Thyroid gland (tissue), 4 donors: Measurements from ENCODE around the gene KCNMB2. TPM values are rescaled to one million over a fixed set of nuclear protein-coding genes. Genes with fewer than 3 reads are reported as not detected.

Experiments
- DNase-seq, 2 donors: peaks; one replicate each; pipeline ENCODE4 v3.0.0-alpha.2; 2019
- H3K27ac ChIP-seq, 3 donors: fragments of 200-600 bp; sonication (generic); 1 replicate in 2 of 3; 2 replicates in 1 of 3; pipeline ENCODE4 v1.5.1; 2016 to 2019; ENCODE audit warnings: mild to moderate bottlenecking in 1 of 3, moderate library complexity in 1 of 3
- H3K27me3 ChIP-seq: fragments of 200-600 bp; sonication (generic); one replicate; pipeline ENCODE4 v1.5.1; 2019
- H3K36me3 ChIP-seq, 2 donors: fragments of 200-600 bp; sonication (generic); one replicate each; pipeline ENCODE4 v1.5.1; 2016 to 2019
- H3K4me1 ChIP-seq, 2 donors: fragments of 200-600 bp; sonication (generic); one replicate each; pipeline ENCODE4 v1.5.1; 2017 to 2019
- H3K4me3 ChIP-seq, 3 donors: fragments of 200-600 bp; sonication (generic); replicated peaks in 1 of 3; 1 replicate in 2 of 3; 2 replicates in 1 of 3; pipeline ENCODE4 v1.5.1; 2016; ENCODE audit warnings: mild to moderate bottlenecking in 1 of 3
- H3K9me3 ChIP-seq: fragments of 200-600 bp; sonication (generic); one replicate; pipeline ENCODE4 v1.5.1; 2017
- CTCF ChIP-seq, 6 experiments: fragments of 200-600 bp in 3 of 6; fragments of 450-650 bp in 3 of 6; sonication (generic) in 3 of 6; IDR thresholded peaks; one replicate each; pipeline ENCODE4 v1.5.1; 2016 to 2019; ENCODE audit warnings: antibody characterized with exemption in 6 of 6, mild to moderate bottlenecking in 2 of 6, inconsistent platforms in 1 of 6, moderate library complexity in 1 of 6
- POLR2A ChIP-seq, 2 donors: fragments of 450-650 bp; IDR thresholded peaks; one replicate each; pipeline ENCODE4 v1.6.1; 2017; ENCODE audit warnings: antibody characterized with exemption in 2 of 2, mild to moderate bottlenecking in 2 of 2, moderate library complexity in 1 of 2
- WGBS, 2 donors: methylation state at CpG; one replicate each; pipeline ENCODE4 v1.1.5; 2017; 5-methylcytosine and 5-hydroxymethylcytosine counted together
- intact Hi-C: fragments of 100-400 bp; cut with DNase I; formaldehyde crosslinking; loops from one replicate; pipeline ENCODE4 v1.15.1; 2023
- total RNA-seq, 4 donors: library from RNA; depleted of rRNA; stranded (reverse); fragments of >200 nt; gene quantifications; one replicate each; pipeline ENCODE4 v1.2.3, GENCODE V29; 2016

Gene KCNMB2
- total RNA-seq, 4 donors from 2014 or later = 0.56 to 0.92 (median 0.81) TPM; not detected in 1

DNA sequence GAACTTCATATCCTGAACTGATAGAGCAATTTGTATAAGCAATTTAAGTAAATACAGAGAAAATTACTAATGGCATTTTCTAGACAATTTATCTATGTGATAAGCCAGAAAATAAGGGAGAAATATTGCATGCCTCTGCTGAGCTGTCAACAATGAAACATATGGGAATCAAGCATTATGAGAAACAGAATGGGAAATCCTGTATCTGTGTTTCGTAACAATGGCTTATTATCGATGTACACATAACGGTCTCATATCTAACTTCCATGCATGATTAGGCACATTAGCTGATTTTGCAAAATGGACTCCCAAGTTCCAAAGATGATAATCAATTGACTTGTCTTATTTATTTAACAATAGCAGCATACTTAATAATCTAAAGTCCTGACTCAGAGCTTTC lies 30.4 kb upstream of the KCNMB2 start:
- intact Hi-C loops = no loop called here
- no peaks in the 10 kb centered on the region for H3K27me3 ChIP-seq
- 75 to 94% methylated on average over 3 of the region's 3 CpGs for WGBS, 2 donors

DNA sequence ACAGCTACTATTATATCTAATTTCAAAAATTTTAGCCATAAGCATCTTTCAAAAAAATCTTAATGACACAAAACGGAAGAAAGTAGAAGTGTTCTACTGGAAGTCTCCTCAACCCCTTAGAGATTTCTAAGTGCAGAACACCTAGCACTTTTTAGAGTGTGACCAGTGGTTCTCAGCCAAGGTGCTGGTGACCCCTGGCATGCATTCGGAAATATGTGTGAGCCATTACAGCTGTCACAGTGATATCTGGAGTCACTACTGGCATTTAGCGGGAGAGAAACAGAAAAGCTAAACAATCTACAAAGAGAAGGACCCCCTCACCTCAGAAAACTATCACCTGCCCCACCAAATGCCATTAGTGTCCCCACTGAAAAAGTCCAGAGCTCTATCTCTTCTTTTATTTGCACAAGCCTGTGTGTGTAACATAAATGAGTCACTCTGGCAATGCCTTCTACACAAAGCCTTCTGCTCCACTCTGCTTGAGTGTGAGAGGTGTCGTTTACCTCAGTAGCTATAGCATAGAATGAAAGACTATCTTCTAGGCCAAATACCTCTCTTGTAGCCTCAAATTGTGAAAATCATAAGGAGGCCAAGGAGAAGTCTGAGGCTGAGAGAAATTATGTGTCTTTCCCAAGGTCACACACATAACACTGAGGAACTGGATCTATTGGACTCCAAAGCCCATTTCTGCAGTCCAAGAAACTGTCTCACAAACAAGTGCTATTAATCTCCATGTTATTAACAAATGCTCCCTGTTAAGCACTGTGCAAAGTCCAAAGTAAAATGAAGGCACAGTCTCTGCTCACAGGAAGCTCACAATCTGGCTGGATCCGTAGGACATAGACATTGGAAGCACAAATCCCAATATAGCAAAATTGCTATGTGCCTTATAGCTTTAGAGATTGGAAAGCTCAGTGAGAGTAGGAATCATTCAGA lies 28.5 kb upstream of the KCNMB2 start:
- no peaks in the 10 kb centered on the region for H3K4me1 ChIP-seq

More for the DNA sequence above, 30.4 kb upstream of the KCNMB2 start:
- Histone ChIP-seq H3K9me3 (no peaks in the 10 kb centered on the region), H3K4me3 (no peak overlapping the region), H3K36me3 (no peaks in the 10 kb centered on the region), H3K4me1 (no peaks in the 10 kb centered on the region), H3K27ac (no peak overlapping the region)
- no peak for DNase-seq
- no peak for TF ChIP-seq POLR2A (IDR thresholded peaks at IDR 0.05)
- no peak for TF ChIP-seq CTCF (IDR thresholded peaks at IDR 0.05)

DNA sequence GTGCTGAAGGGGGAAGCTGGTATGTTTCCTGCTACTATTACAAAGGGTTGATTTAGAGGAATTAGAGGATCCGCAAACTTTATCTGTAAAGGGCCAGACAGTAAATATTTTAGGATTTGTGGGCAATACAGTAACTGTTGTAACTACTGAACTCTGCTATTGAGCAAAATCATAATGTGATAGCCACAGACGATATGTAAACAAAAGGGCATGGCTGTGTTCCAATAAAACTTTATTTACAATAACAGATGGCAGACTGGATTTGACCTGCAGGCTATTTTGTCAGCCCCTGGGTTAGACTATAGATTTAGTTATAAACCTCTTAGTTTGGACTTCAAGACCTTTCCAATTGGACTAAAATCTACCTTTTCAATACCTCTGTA lies 27.8 kb upstream of the KCNMB2 start:
- TF ChIP-seq POLR2A (IDR thresholded peaks at IDR 0.05) (no peak), CTCF (IDR thresholded peaks at IDR 0.05) (no peak)
- WGBS, 2 donors = 86 to 88% methylated on average over 2 of the region's 2 CpGs
- Histone ChIP-seq H3K9me3 (no peaks in the 10 kb centered on the region), H3K27me3 (no peaks in the 10 kb centered on the region), H3K4me3 (no peak overlapping the region), H3K27ac (no peak overlapping the region), H3K36me3 (no peaks in the 10 kb centered on the region), H3K4me1 (no peaks in the 10 kb centered on the region)
- no peak for DNase-seq
- intact Hi-C loops = no loop called here

More for the DNA sequence above, 28.5 kb upstream of the KCNMB2 start:
- Histone ChIP-seq H3K9me3 (no peaks in the 10 kb centered on the region), H3K36me3 (no peaks in the 10 kb centered on the region), H3K27ac (no peak overlapping the region), H3K4me3 (no peak overlapping the region), H3K27me3 (no peaks in the 10 kb centered on the region)
- 83 to 84% methylated on average over 5 of the region's 5 CpGs for WGBS, 2 donors
- no peak for DNase-seq
- intact Hi-C loops = no loop called here
- TF ChIP-seq CTCF (IDR thresholded peaks at IDR 0.05) (no peak), POLR2A (IDR thresholded peaks at IDR 0.05) (no peak)

DNA sequence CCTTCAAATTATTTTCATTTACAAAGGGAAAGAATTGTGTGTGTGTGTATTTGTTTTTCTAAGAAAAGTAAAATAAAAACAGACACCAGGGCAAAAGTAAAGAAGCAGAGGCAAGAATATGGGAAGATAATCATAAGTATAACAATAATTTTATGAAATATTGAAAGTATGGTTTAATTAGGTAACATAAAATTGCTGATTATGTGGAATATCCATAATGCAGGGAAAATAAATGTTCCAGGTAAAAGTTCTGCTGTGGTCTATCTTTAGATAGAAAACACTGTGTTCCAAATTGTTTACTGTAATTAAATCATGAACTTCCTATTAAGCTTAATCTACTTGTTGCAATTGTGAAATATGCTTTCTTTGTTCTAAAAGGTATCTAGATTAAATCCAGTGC lies 25.7 kb upstream of the KCNMB2 start:
- H3K27ac ChIP-seq = no peak overlapping the region
- no peak overlapping the region for H3K4me3 ChIP-seq
- intact Hi-C loops = no loop called here
- no peak for TF ChIP-seq POLR2A (IDR thresholded peaks at IDR 0.05)
- TF ChIP-seq CTCF (IDR thresholded peaks at IDR 0.05) = no peak
- H3K9me3 ChIP-seq = no peaks in the 10 kb centered on the region
- H3K27me3 ChIP-seq = no peaks in the 10 kb centered on the region
- H3K36me3 ChIP-seq = no peaks in the 10 kb centered on the region
- DNase-seq = no peak
- no peaks in the 10 kb centered on the region for H3K4me1 ChIP-seq

GRCh38 chr3:178512647-178513046 lies 23.6 kb upstream of the KCNMB2 start:
- TF ChIP-seq CTCF (IDR thresholded peaks at IDR 0.05) = no peak
- no peak for TF ChIP-seq POLR2A (IDR thresholded peaks at IDR 0.05)
- Histone ChIP-seq H3K9me3 (no peaks in the 10 kb centered on the region), H3K4me1 (no peaks in the 10 kb centered on the region), H3K36me3 (no peaks in the 10 kb centered on the region), H3K4me3 (no peak overlapping the region), H3K27me3 (no peaks in the 10 kb centered on the region), H3K27ac (no peak overlapping the region)
- DNase-seq = no peak
- 77 to 79% methylated on average over 5 of the region's 5 CpGs for WGBS, 2 donors
- intact Hi-C loops = no loop called here
